NB4 (cell line): ENCODE data around the gene ZNFX1.

ENCODE experiments used
- POLR2A ChIP-seq: IDR thresholded peaks from 2 replicates; pipeline ENCODE4 v1.6.1; 2011; ENCODE audit warnings: mild to moderate bottlenecking; ENCODE audit not compliant: insufficient read length; ENCODE audit errors: extremely low read depth
- TF ChIP-seq, protein P1 (sequence below): IDR thresholded peaks from one replicate; pipeline ENCODE4 v1.5.1; 2012; ENCODE audit warnings: low read depth, low read length

DNA sequence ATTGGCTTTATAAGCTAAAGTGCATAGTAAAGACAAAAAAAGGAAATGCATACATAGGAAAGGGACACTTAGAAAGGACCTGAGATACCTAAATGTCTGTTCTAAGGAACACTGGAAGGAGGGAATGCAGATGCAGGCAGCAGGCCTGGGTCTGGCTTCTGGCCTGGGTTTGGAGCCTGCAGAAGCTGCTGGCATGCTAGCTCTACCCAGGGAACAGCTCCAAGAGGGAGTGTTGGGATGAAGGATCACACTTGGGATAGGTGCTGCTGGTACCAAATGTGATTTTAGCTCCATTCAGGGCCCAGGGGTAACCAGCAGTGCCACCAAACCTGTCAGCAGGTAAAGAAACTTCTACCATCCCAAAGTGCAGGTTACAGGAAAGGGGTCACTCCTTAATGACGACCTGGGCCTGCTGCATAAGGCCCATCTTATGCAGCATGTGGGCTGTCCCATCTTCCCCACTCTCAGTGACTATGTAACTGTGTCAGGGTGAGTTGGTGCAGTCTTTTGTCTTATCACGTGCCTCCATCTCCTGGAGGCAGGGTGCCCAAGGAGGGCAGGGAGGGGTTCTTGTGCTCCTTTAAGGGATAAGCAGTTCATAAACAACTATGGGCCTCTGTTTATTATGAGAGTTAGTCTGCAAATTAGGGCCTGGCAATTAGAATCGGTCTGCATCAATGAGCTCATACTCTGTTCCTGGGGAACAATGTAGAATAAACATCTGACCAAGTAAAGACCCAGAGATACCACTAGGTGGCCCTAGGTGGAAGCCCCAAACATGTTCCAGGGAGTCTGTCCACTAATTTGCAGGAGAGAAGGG is 31.7 kb downstream of the ZNFX1 start:
- TF ChIP-seq, protein P1, sequence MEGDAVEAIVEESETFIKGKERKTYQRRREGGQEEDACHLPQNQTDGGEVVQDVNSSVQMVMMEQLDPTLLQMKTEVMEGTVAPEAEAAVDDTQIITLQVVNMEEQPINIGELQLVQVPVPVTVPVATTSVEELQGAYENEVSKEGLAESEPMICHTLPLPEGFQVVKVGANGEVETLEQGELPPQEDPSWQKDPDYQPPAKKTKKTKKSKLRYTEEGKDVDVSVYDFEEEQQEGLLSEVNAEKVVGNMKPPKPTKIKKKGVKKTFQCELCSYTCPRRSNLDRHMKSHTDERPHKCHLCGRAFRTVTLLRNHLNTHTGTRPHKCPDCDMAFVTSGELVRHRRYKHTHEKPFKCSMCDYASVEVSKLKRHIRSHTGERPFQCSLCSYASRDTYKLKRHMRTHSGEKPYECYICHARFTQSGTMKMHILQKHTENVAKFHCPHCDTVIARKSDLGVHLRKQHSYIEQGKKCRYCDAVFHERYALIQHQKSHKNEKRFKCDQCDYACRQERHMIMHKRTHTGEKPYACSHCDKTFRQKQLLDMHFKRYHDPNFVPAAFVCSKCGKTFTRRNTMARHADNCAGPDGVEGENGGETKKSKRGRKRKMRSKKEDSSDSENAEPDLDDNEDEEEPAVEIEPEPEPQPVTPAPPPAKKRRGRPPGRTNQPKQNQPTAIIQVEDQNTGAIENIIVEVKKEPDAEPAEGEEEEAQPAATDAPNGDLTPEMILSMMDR = peak; percentile 82
- no peak for TF ChIP-seq POLR2A
